ENCODE data around the gene EIF4EBP3. TPM values are rescaled to one million over a fixed set of nuclear protein-coding genes. Genes with fewer than 3 reads are reported as not detected.
"Not testable (repeated sequence)": the region's sequence is repeated elsewhere in the genome, so short reads cannot be mapped to it uniquely, and the experiment has no call there.

The EIF4EBP3 gene
- total and polyA plus RNA-seq, 10 of the 15 experiments (the other 5 are each of a cell fraction or from before 2014, with no cell fraction given) = 3.5 to 16.1 (median 6.2) TPM

DNA sequence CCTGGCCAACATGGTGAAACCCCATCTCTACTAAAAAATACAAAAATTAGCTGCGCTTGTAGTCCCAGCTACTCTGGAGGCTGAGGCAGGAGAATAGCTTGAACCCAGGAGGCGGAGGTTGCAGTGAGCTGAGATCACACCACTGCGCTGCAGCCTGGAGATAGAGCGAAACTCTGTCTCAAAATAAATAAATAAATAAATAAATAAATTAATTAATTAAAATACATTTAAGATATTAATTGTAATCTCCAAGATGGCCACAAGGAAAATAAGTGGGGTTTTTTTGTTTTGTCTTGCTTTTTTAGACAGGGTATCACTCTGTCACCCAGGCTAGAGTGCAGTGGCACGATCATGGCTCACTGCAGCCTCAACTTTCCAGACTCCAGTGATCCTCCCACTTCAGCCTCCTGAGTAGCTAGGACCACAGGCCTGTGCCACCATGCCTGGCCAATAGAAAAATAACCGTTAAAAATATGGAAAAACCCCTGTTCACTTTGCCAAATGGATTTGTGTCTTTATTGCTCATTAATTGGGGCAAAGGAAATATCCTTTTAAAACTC is 31.8 kb downstream of the EIF4EBP3 start:
- in situ Hi-C loops (cut with MboI); DNase-seq (ENCODE audit: low read depth, low spot score); BruUV-seq (replicated peaks); H3K9me3 ChIP-seq (replicated peaks; ENCODE audit: control insufficient read depth, insufficient read depth, low read length); H3K27ac ChIP-seq (ENCODE audit: control insufficient read depth, insufficient read depth); RAD21 ChIA-PET (ENCODE audit: unreplicated experiment); H2AFZ ChIP-seq (ENCODE audit: control insufficient read depth, low read depth, low read length); H4K20me1 ChIP-seq (ENCODE audit: control insufficient read depth, insufficient read depth); H3K4me3 ChIP-seq; H3K36me3 ChIP-seq (ENCODE audit: control insufficient read depth in 2 of 2, insufficient read depth in 2 of 2, low read length in 1 of 2); CTCF ChIA-PET; H3K79me2 ChIP-seq (ENCODE audit: control insufficient read depth, insufficient read depth, low read length); H3K9ac ChIP-seq (ENCODE audit: control insufficient read depth, insufficient read depth, low read length); FAIRE-seq; H3K4me1 ChIP-seq (ENCODE audit: control insufficient read depth, insufficient read depth, low read length); H3K27me3 ChIP-seq (replicated peaks in 1 of 2; ENCODE audit: control insufficient read depth in 2 of 2, insufficient read depth in 2 of 2, low read length in 1 of 2); intact Hi-C loops (cut with micrococcal nuclease; ENCODE audit: unreplicated experiment); ATAC-seq; H3K4me2 ChIP-seq (ENCODE audit: control insufficient read depth, insufficient read depth): not testable (repeated sequence)
- 77% methylated on average over 6 of the region's 6 CpGs for WGBS (ENCODE audit: insufficient coverage, insufficient replicate concordance, low lambda C conversion rate, missing lambda C conversion rate)
- SMC1A ChIA-PET (ENCODE audit: uncharacterized antibody, unreplicated experiment) = interaction anchor here (0.8 kb wide), 1 partner anchor 10 kb away, joined by 3 read pairs; no protein-coding TSS in a partner anchor
- POLR2A ChIA-PET = interaction anchor here (0.6 kb wide), 1 partner anchor 138 kb away, joined by 3 read pairs; no protein-coding TSS in a partner anchor

- DNase-seq (ENCODE audit: low read depth, low spot score) = no peak
- intact Hi-C loops (cut with micrococcal nuclease; ENCODE audit: unreplicated experiment) = no loop called here
- SMC1A ChIA-PET (ENCODE audit: uncharacterized antibody, unreplicated experiment) = interaction anchor here (0.6 kb wide), 2 partner anchors 35 to 185 kb away, joined by 3 to 4 read pairs; no protein-coding TSS in a partner anchor
- Histone ChIP-seq H3K4me2 (ENCODE audit: control insufficient read depth, insufficient read depth) (no peak overlapping the region), H3K36me3 (ENCODE audit: control insufficient read depth in 2 of 2, insufficient read depth in 2 of 2, low read length in 1 of 2) (no peaks in the 10 kb centered on the region), H3K9me3 (replicated peaks; ENCODE audit: control insufficient read depth, insufficient read depth, low read length) (no peaks in the 10 kb centered on the region), H3K4me3 (no peak overlapping the region), H3K4me1 (ENCODE audit: control insufficient read depth, insufficient read depth, low read length) (no peaks in the 10 kb centered on the region), H4K20me1 (ENCODE audit: control insufficient read depth, insufficient read depth) (no peaks in the 10 kb centered on the region), H3K9ac (ENCODE audit: control insufficient read depth, insufficient read depth, low read length) (no peak overlapping the region), H3K27ac (ENCODE audit: control insufficient read depth, insufficient read depth) (no peak overlapping the region), H3K79me2 (ENCODE audit: control insufficient read depth, insufficient read depth, low read length) (no peaks in the 10 kb centered on the region), H2AFZ (ENCODE audit: control insufficient read depth, low read depth, low read length) (no peak overlapping the region), H3K27me3 (replicated peaks in 1 of 2; ENCODE audit: control insufficient read depth in 2 of 2, insufficient read depth in 2 of 2, low read length in 1 of 2) (no peaks in the 10 kb centered on the region)
- POLR2A ChIA-PET = interaction anchor here (0.6 to 0.7 kb wide), 3 partner anchors 157 to 1928 kb away, joined by 3 to 8 read pairs (median 4); no protein-coding TSS in a partner anchor
- no peak for FAIRE-seq
- RAD21 ChIA-PET (ENCODE audit: unreplicated experiment) = no interaction called here
- no peak for ATAC-seq
- CTCF ChIA-PET = no interaction called here
- no TSS peak for BruUV-seq (replicated peaks)
- 81% methylated on average over 1 of the region's 1 CpG for WGBS (ENCODE audit: insufficient coverage, insufficient replicate concordance, low lambda C conversion rate, missing lambda C conversion rate)
- in situ Hi-C loops (cut with MboI) = no loop called here
- TF ChIP-seq ATF3 (IDR thresholded peaks at IDR 0.05; ENCODE audit: borderline replicate concordance, extremely low read depth, low read depth, low read length) (no peak), SUPT20H (IDR thresholded peaks at IDR 0.05; ENCODE audit: borderline replicate concordance, control insufficient read depth, low read depth, low read length) (no peak), YY1 (IDR thresholded peaks at IDR 0.05; ENCODE audit: low read depth, low read length) (no peak), CHD2 (IDR thresholded peaks at IDR 0.05; ENCODE audit: borderline replicate concordance, low read depth, low read length) (no peak), REST (IDR thresholded peaks at IDR 0.05; ENCODE audit: low read depth, low read length) (no peak), CBX5 (IDR thresholded peaks at IDR 0.05; ENCODE audit: low read depth) (no peak), HSF1 (IDR thresholded peaks at IDR 0.05; ENCODE audit: low read depth, low read length) (no peak), ZBED1 (IDR thresholded peaks at IDR 0.05; ENCODE audit: borderline replicate concordance) (no peak), JUNB (IDR thresholded peaks at IDR 0.05) (no peak), IRF3 (IDR thresholded peaks at IDR 0.05) (no peak)
Observed at GRCh38 chr5:140587495-140587894, 40.0 kb downstream of the EIF4EBP3 start.

All from GM12878 (cell line).